H1 (cell line): ENCODE results near the gene POU2AF3. TPM values are rescaled to one million over a fixed set of nuclear protein-coding genes. Genes with fewer than 3 reads are reported as not detected.

Experiments used
- CTCF ChIA-PET: fragments of 300-600 bp; sonication (Branson Sonifier 250); formaldehyde crosslinking; loops from one replicate; lab custom pipeline; 2021; ENCODE audit not compliant: partially characterized antibody; lab: Charles Lee
- POLR2A ChIA-PET: fragments of 300-600 bp; sonication (Branson Sonifier 250); formaldehyde crosslinking; loops from one replicate; lab custom pipeline; 2021; ENCODE audit warnings: inconsistent platforms; ENCODE audit not compliant: partially characterized antibody; lab: Charles Lee
- DNase-seq, 2 experiments: peaks; one replicate each; pipeline versions ENCODE4 v3.0.0 to v3.0.0-alpha.2; 2010 to 2022; ENCODE audit warnings: low spot score in 2 of 2, low read depth in 1 of 2, mixed read lengths in 1 of 2
- FAIRE-seq: peaks from 2 replicates; lab custom pipeline; 2011; peaks lifted over from hg19 to GRCh38; lab: Jason Lieb, UNC
- H2AFZ ChIP-seq: 2 replicates; pipeline ENCODE4 v1.8.1; 2012; ENCODE audit warnings: low read length, inconsistent platforms
- H2AK5ac ChIP-seq: 2 replicates; pipeline ENCODE4 v1.6.1; 2013; ENCODE audit warnings: low read depth, low read length
- H2BK120ac ChIP-seq: replicated peaks from 2 replicates; pipeline ENCODE3; 2013; ENCODE audit warnings: low read depth, low read length, inconsistent platforms
- H2BK12ac ChIP-seq: 2 replicates; pipeline ENCODE4 v1.6.1; 2013; ENCODE audit warnings: low read depth, low read length
- H2BK15ac ChIP-seq: 2 replicates; pipeline ENCODE4 v1.6.1; 2013; ENCODE audit warnings: low read length
- H2BK20ac ChIP-seq: 2 replicates; pipeline ENCODE4 v1.6.1; 2013; ENCODE audit warnings: low read length
- H2BK5ac ChIP-seq: 2 replicates; pipeline ENCODE4 v1.6.1; 2013; ENCODE audit warnings: low read depth, low read length
- H3K14ac ChIP-seq: 2 replicates; pipeline ENCODE4 v1.6.1; 2013; ENCODE audit warnings: inconsistent platforms; ENCODE audit not compliant: insufficient read length
- H3K18ac ChIP-seq: 2 replicates; pipeline ENCODE4 v1.6.1; 2013; ENCODE audit warnings: low read length; ENCODE audit errors: extremely low read depth
- H3K23ac ChIP-seq: 2 replicates; pipeline ENCODE4 v1.6.1; 2013; ENCODE audit warnings: inconsistent platforms; ENCODE audit not compliant: insufficient read length
- H3K23me2 ChIP-seq: 2 replicates; pipeline ENCODE4 v1.6.1; 2013; ENCODE audit warnings: low read depth, low read length
- H3K27ac ChIP-seq: 2 replicates; pipeline ENCODE4 v1.6.1; 2011; ENCODE audit warnings: low read depth, low read length, inconsistent platforms
- H3K27me3 ChIP-seq, 4 experiments: replicated peaks in 1 of 4; 1 replicate in 1 of 4; 2 replicates in 3 of 4; pipeline versions ENCODE4 v1.6.1 to v1.8.1; 2011 to 2013; ENCODE audit warnings: low read length in 3 of 4, mild to moderate bottlenecking in 3 of 4, inconsistent platforms in 2 of 4, mixed read lengths in 2 of 4, moderate library complexity in 1 of 4; ENCODE audit not compliant: control insufficient read depth in 3 of 4, insufficient read depth in 3 of 4; ENCODE audit errors: extremely low read depth in 1 of 4
- H3K36me3 ChIP-seq, 4 experiments: 2 replicates each; pipeline versions ENCODE4 v1.6.1 to v1.8.1; 2011 to 2013; ENCODE audit warnings: mild to moderate bottlenecking in 4 of 4, low read length in 3 of 4, moderate library complexity in 2 of 4, control low read depth in 1 of 4, inconsistent platforms in 1 of 4; ENCODE audit not compliant: insufficient read depth in 4 of 4, control insufficient read depth in 2 of 4
- H3K4ac ChIP-seq: replicated peaks from 2 replicates; pipeline ENCODE3; 2013; ENCODE audit warnings: low read length, low read depth, mixed read lengths, inconsistent platforms; ENCODE audit not compliant: insufficient read length
- H3K4me1 ChIP-seq, 4 experiments: replicated peaks in 1 of 4; 1 replicate in 1 of 4; 2 replicates in 3 of 4; pipeline versions ENCODE4 v1.6.1 to v1.8.1; 2011 to 2013; ENCODE audit warnings: low read length in 3 of 4, inconsistent platforms in 2 of 4, mixed read lengths in 1 of 4; ENCODE audit not compliant: insufficient read depth in 4 of 4, control insufficient read depth in 3 of 4
- H3K4me2 ChIP-seq, 2 experiments: 2 replicates each; pipeline versions ENCODE4 v1.6.1 to v1.8.1; 2011 to 2013; ENCODE audit warnings: low read depth in 2 of 2, low read length in 2 of 2, control low read depth in 1 of 2, inconsistent platforms in 1 of 2, mild to moderate bottlenecking in 1 of 2; ENCODE audit not compliant: insufficient read depth in 1 of 2
- H3K4me3 ChIP-seq, 4 experiments: fragments of 200-600, 300-600 bp in 1 of 4; sonication (generic), shearing (Covaris generic), sonication (Bioruptor Twin) in 1 of 4; 2 replicates each; pipeline versions ENCODE4 v1.5.1 to v1.8.1; 2011 to 2016; ENCODE audit warnings: low read length in 4 of 4, low read depth in 3 of 4, control low read depth in 2 of 4, inconsistent platforms in 2 of 4, mild to moderate bottlenecking in 2 of 4, mixed read lengths in 1 of 4, moderate library complexity in 1 of 4; ENCODE audit not compliant: insufficient read depth in 2 of 4; ENCODE audit errors: extremely low read depth in 1 of 4
- H3K56ac ChIP-seq: replicated peaks from 2 replicates; pipeline ENCODE3; 2013; ENCODE audit warnings: low read depth, mild to moderate bottlenecking, mixed read lengths, low read length, inconsistent platforms; ENCODE audit not compliant: insufficient read length
- H3K79me1 ChIP-seq: 2 replicates; pipeline ENCODE4 v1.6.1; 2013; ENCODE audit warnings: low read depth, low read length, control low read depth
- H3K79me2 ChIP-seq, 2 experiments: 2 replicates each; pipeline versions ENCODE4 v1.6.1 to v1.8.1; 2012 to 2013; ENCODE audit warnings: low read length in 2 of 2, mild to moderate bottlenecking in 2 of 2, inconsistent platforms in 1 of 2; ENCODE audit not compliant: insufficient read depth in 2 of 2, control insufficient read depth in 1 of 2
- H3K9ac ChIP-seq, 4 experiments: replicated peaks in 1 of 4; 1 replicate in 1 of 4; 2 replicates in 3 of 4; pipeline versions ENCODE4 v1.6.1 to v1.8.1; 2011 to 2013; ENCODE audit warnings: low read depth in 3 of 4, low read length in 3 of 4, control low read depth in 2 of 4, mild to moderate bottlenecking in 2 of 4, moderate library complexity in 2 of 4, inconsistent platforms in 1 of 4; ENCODE audit errors: extremely low read depth in 1 of 4
- H3K9me3 ChIP-seq, 2 experiments: 2 replicates each; pipeline versions ENCODE4 v1.6.1 to v1.8.1; 2012 to 2013; ENCODE audit warnings: mild to moderate bottlenecking in 2 of 2, moderate library complexity in 2 of 2, control low read depth in 1 of 2, inconsistent platforms in 1 of 2, low read depth in 1 of 2, low read length in 1 of 2, mixed read lengths in 1 of 2; ENCODE audit not compliant: insufficient read depth in 2 of 2
- H4K20me1 ChIP-seq, 2 experiments: replicated peaks in 1 of 2; 2 replicates each; pipeline versions ENCODE3 to v1.8.1; 2011 to 2013; ENCODE audit warnings: inconsistent platforms in 2 of 2, low read length in 2 of 2, mild to moderate bottlenecking in 1 of 2; ENCODE audit not compliant: insufficient read depth in 2 of 2, control insufficient read depth in 1 of 2
- H4K5ac ChIP-seq: 2 replicates; pipeline ENCODE4 v1.6.1; 2013; ENCODE audit warnings: low read length, low read depth, mixed read lengths, inconsistent platforms; ENCODE audit not compliant: insufficient read length
- H4K8ac ChIP-seq: 2 replicates; pipeline ENCODE4 v1.8.0; 2013; ENCODE audit warnings: mild to moderate bottlenecking, moderate library complexity, low read length, inconsistent platforms; ENCODE audit not compliant: insufficient read depth; ENCODE audit errors: extremely low read depth
- H4K91ac ChIP-seq: replicated peaks from 2 replicates; pipeline ENCODE3; 2013; ENCODE audit warnings: low read length, mixed read lengths, inconsistent platforms; ENCODE audit not compliant: insufficient read length
- BCL11A ChIP-seq, 2 experiments: IDR thresholded peaks; one replicate each; pipeline ENCODE4 v1.6.1; 2011; ENCODE audit warnings: low read depth in 2 of 2, low read length in 2 of 2, mild to moderate bottlenecking in 2 of 2
- BRCA1 ChIP-seq: IDR thresholded peaks from 2 replicates; pipeline ENCODE4 v1.6.1; 2012; ENCODE audit warnings: low read depth, low read length, improper control_type of control experiment
- PHF8 ChIP-seq: fragments of 200-600 bp; sonication (generic); conservative IDR thresholded peaks from 2 replicates; pipeline ENCODE4 v1.7.1; 2012; ENCODE audit warnings: low read depth, mild to moderate bottlenecking, inconsistent platforms, low read length, moderate library complexity
- SP1 ChIP-seq: IDR thresholded peaks from 2 replicates; pipeline ENCODE4 v1.6.1; 2011; ENCODE audit warnings: low read depth, low read length
- TAF1 ChIP-seq: IDR thresholded peaks from 2 replicates; pipeline ENCODE4 v1.6.1; 2011; ENCODE audit warnings: mild to moderate bottlenecking, low read depth, low read length
- WGBS, 2 experiments: shearing (Covaris generic) in 1 of 2; methylation state at CpG; one replicate each; pipeline versions ENCODE4 v1.1.6 to v1.1.7; 2013 to 2015; ENCODE audit warnings: low lambda C conversion rate in 2 of 2, mixed read lengths in 2 of 2, inconsistent platforms in 1 of 2, low coverage in 1 of 2, missing lambda C conversion rate in 1 of 2; ENCODE audit not compliant: insufficient replicate concordance in 2 of 2, insufficient coverage in 1 of 2, insufficient read length in 1 of 2; ENCODE audit errors: extremely low coverage in 1 of 2, missing lambda C conversion rate in 1 of 2; 5-methylcytosine and 5-hydroxymethylcytosine counted together
- polyA plus RNA-seq, 7 experiments: library from polyadenylated mRNA; depleted of rRNA in 3 of 7; stranded (reverse) in 5 of 7; unstranded in 2 of 7; fragments of >200 nt in 5 of 7; fragments of 200-250 nt in 2 of 7; gene quantifications; 1 replicate in 5 of 7; 2 replicates in 1 of 7; 4 replicates in 1 of 7; pipeline versions ENCODE4 v1.2.1 to v1.2.3, GENCODE V29; 2011 to 2013; ENCODE audit warnings: missing spikeins in 2 of 7, mixed read lengths in 2 of 7
- total RNA-seq: library from RNA; stranded (reverse); fragmentation: NEBNext Ultra II Directional; extraction: Animal tissue kit (Norgen Biotek cat#: 25700); gene quantifications from 2 replicates; pipeline ENCODE4 v1.2.1, GENCODE V29; 2021

POU2AF3 gene
- total and polyA plus RNA-seq, 2 of the 8 experiments (the other 6 are each of a cell fraction or from before 2014, with no cell fraction given) = 1.2 to 5.7 TPM

- FAIRE-seq = no peak
- TF ChIP-seq SP1 (no peak), TAF1 (no peak), PHF8 (no peak), BRCA1 (no peak), BCL11A (IDR thresholded peaks at IDR 0.05; ENCODE audit: low read depth in 2 of 2, low read length in 2 of 2) (no peak)
- CTCF ChIA-PET = interaction anchor here (0.6 to 0.9 kb wide), 2 partner anchors 10 to 23 kb away, joined by 3 to 4 read pairs; no protein-coding TSS in a partner anchor
- Histone ChIP-seq H2BK120ac (no peak overlapping the region), H3K36me3 (no peaks in the 10 kb centered on the region), H3K4me1 (no peaks in the 10 kb centered on the region), H4K5ac (no peak overlapping the region), H3K79me2 (no peaks in the 10 kb centered on the region), H4K20me1 (no peaks in the 10 kb centered on the region), H2AK5ac (no peak overlapping the region), H3K4me3 (no peak overlapping the region), H3K23ac (no peak overlapping the region), H3K9me3 (no peaks in the 10 kb centered on the region), H2BK12ac (no peak overlapping the region), H2BK5ac (no peak overlapping the region), H2BK15ac (no peak overlapping the region), H2AFZ (no peak overlapping the region), H3K56ac (no peak overlapping the region), H4K8ac (no peak overlapping the region), H2BK20ac (no peak overlapping the region), H3K27ac (no peak overlapping the region), H3K23me2 (no peaks in the 10 kb centered on the region), H3K27me3 (no peaks in the 10 kb centered on the region; a peak in 1 of 7 replicates), H3K9ac (no peak overlapping the region), H3K4ac (no peak overlapping the region), H3K79me1 (no peaks in the 10 kb centered on the region), H3K18ac (no peak overlapping the region), H3K4me2 (no peak overlapping the region), H4K91ac (no peak overlapping the region), H3K14ac (no peak overlapping the region)
- POLR2A ChIA-PET = no interaction called here
- DNase-seq = no peak
- 92% methylated on average over 1 of the region's 1 CpG; no CpG with 5 or more reads in 1 of the 2 experiments for WGBS, 2 experiments
These were observed 45.2 kb upstream of the POU2AF3 start for GRCh38 chr11:111253131-111253530.
